Measurements from ENCODE around the gene HTR2A. TPM values are rescaled to one million over a fixed set of nuclear protein-coding genes. Genes with fewer than 3 reads are reported as not detected.
"Not testable (repeated sequence)": the region's sequence is repeated elsewhere in the genome, so short reads cannot be mapped to it uniquely, and the experiment has no call there.

The HTR2A gene
- total RNA-seq, 2 donors from 2014 or later = not detected

- Mint-ChIP-seq H3K27me3 (peaks cover 25% of the 10 kb centered on the region), H3K36me3 (ENCODE audit: low read depth) (no peaks in the 10 kb centered on the region), H3K4me1 (no peaks in the 10 kb centered on the region), H3K4me3 (no peak overlapping the region), H3K27ac (no peak overlapping the region), H3K9me3 (peaks cover 13% of the 10 kb centered on the region)
- ATAC-seq (replicated peaks) = no peak
These were observed 84.5 kb downstream of the HTR2A start for GRCh38 chr13:46812301-46812797.

GRCh38 chr13:46810440-46810839, 86.4 kb downstream of the HTR2A start:
- Mint-ChIP-seq H3K4me3 (no peak overlapping the region), H3K9me3 (peaks cover 13% of the 10 kb centered on the region), H3K27me3 (peaks cover 25% of the 10 kb centered on the region), H3K4me1 (no peaks in the 10 kb centered on the region), H3K27ac (no peak overlapping the region), H3K36me3 (ENCODE audit: low read depth) (no peaks in the 10 kb centered on the region)
- no peak for ATAC-seq (replicated peaks)

- H3K4me1 Mint-ChIP-seq; H3K36me3 Mint-ChIP-seq (ENCODE audit: low read depth); H3K27ac Mint-ChIP-seq; H3K27me3 Mint-ChIP-seq; H3K9me3 Mint-ChIP-seq; ATAC-seq (replicated peaks); H3K4me3 Mint-ChIP-seq: not testable (repeated sequence)
These were observed 91.9 kb downstream of the HTR2A start for GRCh38 chr13:46804921-46805320.

- Mint-ChIP-seq H3K36me3 (ENCODE audit: low read depth) (no peaks in the 10 kb centered on the region), H3K4me3 (no peak overlapping the region), H3K27me3 (peaks cover 6% of the 10 kb centered on the region), H3K9me3 (peaks cover 4% of the 10 kb centered on the region), H3K4me1 (no peaks in the 10 kb centered on the region), H3K27ac (no peak overlapping the region)
- ATAC-seq (replicated peaks) = peak; percentile 74
These were observed 92.5 kb downstream of the HTR2A start for GRCh38 chr13:46804391-46804815.

GRCh38 chr13:46803586-46803985, 93.3 kb downstream of the HTR2A start:
- Mint-ChIP-seq H3K27ac (no peak overlapping the region), H3K4me3 (no peak overlapping the region), H3K27me3 (peaks cover 4% of the 10 kb centered on the region), H3K4me1 (no peaks in the 10 kb centered on the region), H3K36me3 (ENCODE audit: low read depth) (no peaks in the 10 kb centered on the region), H3K9me3 (peaks cover 4% of the 10 kb centered on the region)
- no peak for ATAC-seq (replicated peaks)

GRCh38 chr13:46801858-46802257, 95.0 kb downstream of the HTR2A start:
- Mint-ChIP-seq H3K4me3 (no peak overlapping the region), H3K27me3 (no peaks in the 10 kb centered on the region), H3K36me3 (ENCODE audit: low read depth) (no peaks in the 10 kb centered on the region), H3K9me3 (peaks cover 4% of the 10 kb centered on the region), H3K4me1 (peaks cover 6% of the 10 kb centered on the region), H3K27ac (no peak overlapping the region)
- ATAC-seq (replicated peaks) = no peak

- H3K4me1 Mint-ChIP-seq = peaks cover 23% of the 10 kb centered on the region
- no peak overlapping the region for H3K27ac Mint-ChIP-seq
- no peak overlapping the region for H3K4me3 Mint-ChIP-seq
- H3K27me3 Mint-ChIP-seq = no peaks in the 10 kb centered on the region
- peaks cover 8% of the 10 kb centered on the region for H3K36me3 Mint-ChIP-seq (ENCODE audit: low read depth)
- no peak for ATAC-seq (replicated peaks)
- H3K9me3 Mint-ChIP-seq = no peaks in the 10 kb centered on the region
These were observed 97.7 kb downstream of the HTR2A start for GRCh38 chr13:46799139-46799538.

GRCh38 chr13:46797501-46798237, 99.2 kb downstream of the HTR2A start:
- Mint-ChIP-seq H3K36me3 (ENCODE audit: low read depth) (peaks cover 21% of the 10 kb centered on the region), H3K27me3 (no peaks in the 10 kb centered on the region), H3K9me3 (no peaks in the 10 kb centered on the region), H3K27ac (peak overlapping the region; percentile 97), H3K4me3 (peak overlapping the region; percentile 94), H3K4me1 (peaks cover 28% of the 10 kb centered on the region)
- no peak for ATAC-seq (replicated peaks)

GRCh38 chr13:46796515-46797474, 100.1 kb downstream of the HTR2A start, which contains the start of gene ESD:
ESD (minus strand) TSS chr13:46797161; CDS start chr13:46791413, 5,748 bp downstream.
- ATAC-seq (replicated peaks) = peak; percentile 92
- H3K27ac Mint-ChIP-seq = peak within 1 kb of the TSS; percentile 97
- peaks cover 28% of the 10 kb centered on the region for H3K4me1 Mint-ChIP-seq
- H3K9me3 Mint-ChIP-seq = no peaks in the 10 kb centered on the region
- peaks cover 25% of the 10 kb centered on the region for H3K36me3 Mint-ChIP-seq (ENCODE audit: low read depth)
- no peaks in the 10 kb centered on the region for H3K27me3 Mint-ChIP-seq
- peak within 1 kb of the TSS; percentile 94 for H3K4me3 Mint-ChIP-seq

GRCh38 chr13:46796129-46796514, 100.7 kb downstream of the HTR2A start:
- Mint-ChIP-seq H3K4me3 (peak overlapping the region; percentile 94), H3K27me3 (no peaks in the 10 kb centered on the region), H3K9me3 (no peaks in the 10 kb centered on the region), H3K27ac (peak overlapping the region; percentile 97), H3K36me3 (ENCODE audit: low read depth) (peaks cover 32% of the 10 kb centered on the region), H3K4me1 (peaks cover 28% of the 10 kb centered on the region)
- no peak for ATAC-seq (replicated peaks)

- Mint-ChIP-seq H3K4me3 (peak overlapping the region; percentile 94), H3K9me3 (no peaks in the 10 kb centered on the region), H3K27ac (no peak overlapping the region), H3K36me3 (ENCODE audit: low read depth) (peaks cover 40% of the 10 kb centered on the region), H3K27me3 (no peaks in the 10 kb centered on the region), H3K4me1 (peaks cover 35% of the 10 kb centered on the region)
- ATAC-seq (replicated peaks) = no peak
These were observed 101.5 kb downstream of the HTR2A start for GRCh38 chr13:46795321-46795720.

GRCh38 chr13:46783504-46783903, 113.3 kb downstream of the HTR2A start:
- Mint-ChIP-seq H3K36me3 (ENCODE audit: low read depth) (peaks cover 95% of the 10 kb centered on the region), H3K27me3 (no peaks in the 10 kb centered on the region), H3K4me3 (no peak overlapping the region), H3K4me1 (peaks cover 6% of the 10 kb centered on the region), H3K9me3 (no peaks in the 10 kb centered on the region), H3K27ac (no peak overlapping the region)
- ATAC-seq (replicated peaks) = no peak

GRCh38 chr13:46782691-46783090, 114.2 kb downstream of the HTR2A start:
- no peaks in the 10 kb centered on the region for H3K27me3 Mint-ChIP-seq
- no peak overlapping the region for H3K4me3 Mint-ChIP-seq
- H3K36me3 Mint-ChIP-seq (ENCODE audit: low read depth) = peaks cover 95% of the 10 kb centered on the region
- peaks cover 6% of the 10 kb centered on the region for H3K4me1 Mint-ChIP-seq
- H3K27ac Mint-ChIP-seq = no peak overlapping the region
- no peak for ATAC-seq (replicated peaks)
- H3K9me3 Mint-ChIP-seq = no peaks in the 10 kb centered on the region

GRCh38 chr13:46782066-46782465, 114.8 kb downstream of the HTR2A start:
- Mint-ChIP-seq H3K9me3 (no peaks in the 10 kb centered on the region), H3K27me3 (no peaks in the 10 kb centered on the region), H3K27ac (no peak overlapping the region), H3K36me3 (ENCODE audit: low read depth) (peaks cover 95% of the 10 kb centered on the region), H3K4me3 (no peak overlapping the region), H3K4me1 (peaks cover 6% of the 10 kb centered on the region)
- ATAC-seq (replicated peaks) = no peak
